ENCODE results near the gene CFAP44.

Gene CFAP44

DNA sequence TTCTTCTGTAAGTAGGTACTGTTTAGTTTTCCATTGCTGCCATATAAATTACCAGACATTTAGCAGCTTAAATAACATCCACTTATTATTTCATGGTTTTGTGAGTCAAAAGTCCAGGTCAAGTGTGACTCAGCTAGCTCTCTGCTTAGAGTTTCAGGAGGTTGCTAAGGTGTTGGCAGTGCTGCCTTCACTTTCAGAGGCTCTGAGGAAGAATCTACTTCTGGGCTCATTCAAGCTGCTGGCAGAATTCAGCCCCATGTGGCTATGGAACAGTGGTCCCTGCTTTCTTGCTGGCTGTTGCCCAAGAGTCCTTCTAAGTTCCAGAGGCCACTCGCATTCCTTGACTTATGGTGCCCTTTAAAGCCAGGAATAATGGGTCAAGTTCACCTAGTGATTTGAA lies 4.5 kb downstream of the CFAP44 start:
- TF ChIP-seq TAF1 (IDR thresholded peaks at IDR 0.05; ENCODE audit: borderline replicate concordance, insufficient read depth, low read length), result no peak
- TF ChIP-seq, protein P1, sequence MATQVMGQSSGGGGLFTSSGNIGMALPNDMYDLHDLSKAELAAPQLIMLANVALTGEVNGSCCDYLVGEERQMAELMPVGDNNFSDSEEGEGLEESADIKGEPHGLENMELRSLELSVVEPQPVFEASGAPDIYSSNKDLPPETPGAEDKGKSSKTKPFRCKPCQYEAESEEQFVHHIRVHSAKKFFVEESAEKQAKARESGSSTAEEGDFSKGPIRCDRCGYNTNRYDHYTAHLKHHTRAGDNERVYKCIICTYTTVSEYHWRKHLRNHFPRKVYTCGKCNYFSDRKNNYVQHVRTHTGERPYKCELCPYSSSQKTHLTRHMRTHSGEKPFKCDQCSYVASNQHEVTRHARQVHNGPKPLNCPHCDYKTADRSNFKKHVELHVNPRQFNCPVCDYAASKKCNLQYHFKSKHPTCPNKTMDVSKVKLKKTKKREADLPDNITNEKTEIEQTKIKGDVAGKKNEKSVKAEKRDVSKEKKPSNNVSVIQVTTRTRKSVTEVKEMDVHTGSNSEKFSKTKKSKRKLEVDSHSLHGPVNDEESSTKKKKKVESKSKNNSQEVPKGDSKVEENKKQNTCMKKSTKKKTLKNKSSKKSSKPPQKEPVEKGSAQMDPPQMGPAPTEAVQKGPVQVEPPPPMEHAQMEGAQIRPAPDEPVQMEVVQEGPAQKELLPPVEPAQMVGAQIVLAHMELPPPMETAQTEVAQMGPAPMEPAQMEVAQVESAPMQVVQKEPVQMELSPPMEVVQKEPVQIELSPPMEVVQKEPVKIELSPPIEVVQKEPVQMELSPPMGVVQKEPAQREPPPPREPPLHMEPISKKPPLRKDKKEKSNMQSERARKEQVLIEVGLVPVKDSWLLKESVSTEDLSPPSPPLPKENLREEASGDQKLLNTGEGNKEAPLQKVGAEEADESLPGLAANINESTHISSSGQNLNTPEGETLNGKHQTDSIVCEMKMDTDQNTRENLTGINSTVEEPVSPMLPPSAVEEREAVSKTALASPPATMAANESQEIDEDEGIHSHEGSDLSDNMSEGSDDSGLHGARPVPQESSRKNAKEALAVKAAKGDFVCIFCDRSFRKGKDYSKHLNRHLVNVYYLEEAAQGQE (IDR thresholded peaks at IDR 0.05; ENCODE audit: insufficient read depth in 1 of 2, low read depth in 2 of 2, low read length in 2 of 2), result no peak
- no peak for TF ChIP-seq SIN3A (IDR thresholded peaks at IDR 0.05; ENCODE audit: borderline replicate concordance, insufficient read depth, low read length)
- TF ChIP-seq POLR2AphosphoS5 (IDR thresholded peaks at IDR 0.05; ENCODE audit: low read depth, low read length), result no peak
- TF ChIP-seq FOXP2 (optimal IDR thresholded peaks at IDR 0.05; ENCODE audit: borderline replicate concordance, extremely low read depth, extremely low read length, insufficient read depth), result no peak

DNA sequence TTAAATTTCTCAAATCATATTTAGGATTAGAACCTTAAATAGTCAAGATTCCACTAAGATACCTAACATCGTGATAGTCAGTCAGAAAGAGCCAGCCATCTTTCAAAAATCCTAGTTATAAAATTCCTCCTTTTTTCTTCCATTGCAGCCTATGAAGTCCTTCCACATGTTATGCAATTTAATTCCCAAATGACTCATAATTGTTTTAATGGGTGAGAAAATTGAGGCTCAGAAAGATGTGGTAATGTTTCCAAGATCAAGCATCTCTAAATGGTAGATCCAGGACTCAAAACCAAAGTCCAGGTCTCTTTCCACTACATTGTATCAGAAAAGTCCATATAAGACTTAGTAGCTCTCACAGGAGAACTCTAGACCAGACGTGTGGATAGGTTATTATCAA lies 9.5 kb downstream of the CFAP44 start:
- TF ChIP-seq SIN3A (IDR thresholded peaks at IDR 0.05; ENCODE audit: borderline replicate concordance, insufficient read depth, low read length), result no peak
- no peak for TF ChIP-seq POLR2AphosphoS5 (IDR thresholded peaks at IDR 0.05; ENCODE audit: low read depth, low read length)
- TF ChIP-seq TAF1 (IDR thresholded peaks at IDR 0.05; ENCODE audit: borderline replicate concordance, insufficient read depth, low read length), result no peak
- TF ChIP-seq, protein P1 (IDR thresholded peaks at IDR 0.05; ENCODE audit: insufficient read depth in 1 of 2, low read depth in 2 of 2, low read length in 2 of 2), result no peak
- no peak for TF ChIP-seq FOXP2 (optimal IDR thresholded peaks at IDR 0.05; ENCODE audit: borderline replicate concordance, extremely low read depth, extremely low read length, insufficient read depth)

DNA sequence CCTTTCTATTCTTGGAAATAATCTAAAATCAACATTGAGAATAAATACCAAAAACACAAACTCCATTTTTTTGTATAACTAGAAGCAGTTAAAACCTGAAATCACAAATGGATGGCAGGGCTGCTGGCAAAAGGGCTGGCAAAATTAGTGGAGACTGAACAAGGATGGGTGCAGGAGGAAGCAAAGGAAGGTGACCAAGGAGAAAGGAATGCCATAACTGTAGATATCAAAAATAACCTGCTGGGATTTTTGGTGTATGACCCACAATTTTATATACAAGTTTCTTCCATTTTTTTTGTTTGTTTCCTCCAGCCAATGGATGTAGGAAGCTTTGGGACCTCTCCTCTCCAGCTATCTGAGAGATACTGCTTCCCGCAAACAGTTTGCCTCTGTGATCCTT lies 12.7 kb downstream of the CFAP44 start:
- TF ChIP-seq POLR2AphosphoS5 (IDR thresholded peaks at IDR 0.05; ENCODE audit: low read depth, low read length) (no peak), FOXP2 (optimal IDR thresholded peaks at IDR 0.05; ENCODE audit: borderline replicate concordance, extremely low read depth, extremely low read length, insufficient read depth) (no peak), TAF1 (IDR thresholded peaks at IDR 0.05; ENCODE audit: borderline replicate concordance, insufficient read depth, low read length) (no peak), SIN3A (IDR thresholded peaks at IDR 0.05; ENCODE audit: borderline replicate concordance, insufficient read depth, low read length) (no peak)
- TF ChIP-seq, protein P1 (IDR thresholded peaks at IDR 0.05; ENCODE audit: insufficient read depth in 1 of 2, low read depth in 2 of 2, low read length in 2 of 2), result no peak

DNA sequence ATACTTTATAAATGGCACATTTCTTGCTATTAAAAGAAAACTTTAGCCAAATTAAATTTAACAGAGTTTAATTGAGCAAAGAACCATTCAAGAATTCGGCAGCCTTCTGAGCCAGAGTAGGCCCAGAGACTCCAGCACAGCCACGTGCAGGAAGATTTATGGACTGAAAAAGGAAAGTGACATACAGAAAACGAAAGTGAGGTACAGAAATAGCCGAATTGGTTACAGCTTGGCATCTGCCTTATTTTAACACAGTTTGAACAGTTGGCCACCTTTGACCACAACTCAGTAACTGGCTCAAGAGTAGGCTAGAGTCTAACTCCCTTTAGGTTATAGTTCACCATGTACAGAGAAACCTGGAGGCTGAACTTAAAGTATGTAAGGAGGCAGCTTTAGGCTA lies 17.6 kb downstream of the CFAP44 start:
- TF ChIP-seq TAF1 (IDR thresholded peaks at IDR 0.05; ENCODE audit: borderline replicate concordance, insufficient read depth, low read length), result no peak
- no peak for TF ChIP-seq FOXP2 (optimal IDR thresholded peaks at IDR 0.05; ENCODE audit: borderline replicate concordance, extremely low read depth, extremely low read length, insufficient read depth)
- TF ChIP-seq POLR2AphosphoS5 (IDR thresholded peaks at IDR 0.05; ENCODE audit: low read depth, low read length), result no peak
- TF ChIP-seq, protein P1 (IDR thresholded peaks at IDR 0.05; ENCODE audit: insufficient read depth in 1 of 2, low read depth in 2 of 2, low read length in 2 of 2), result no peak
- no peak for TF ChIP-seq SIN3A (IDR thresholded peaks at IDR 0.05; ENCODE audit: borderline replicate concordance, insufficient read depth, low read length)

DNA sequence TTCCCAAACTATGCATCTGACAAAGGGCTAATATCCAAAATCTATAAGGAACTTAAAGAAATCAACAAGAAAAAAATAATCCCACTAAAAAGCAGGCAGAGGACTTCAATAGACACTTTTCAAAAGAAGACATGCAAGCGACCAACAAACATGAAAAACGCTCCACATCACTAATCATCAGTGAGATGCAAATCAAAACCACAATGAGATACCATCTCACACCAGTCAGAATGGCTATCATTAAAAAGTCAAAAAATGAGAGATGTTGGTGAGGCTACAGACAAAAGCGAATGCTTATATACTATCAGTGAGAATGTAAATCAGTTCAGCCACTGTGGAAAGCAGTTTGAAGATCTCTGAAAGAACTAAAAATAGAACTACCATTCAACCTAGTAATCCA lies 20.2 kb downstream of the CFAP44 start:
- TF ChIP-seq FOXP2 (optimal IDR thresholded peaks at IDR 0.05; ENCODE audit: borderline replicate concordance, extremely low read depth, extremely low read length, insufficient read depth), result no peak
- TF ChIP-seq, protein P1 (IDR thresholded peaks at IDR 0.05; ENCODE audit: insufficient read depth in 1 of 2, low read depth in 2 of 2, low read length in 2 of 2), result no peak
- no peak for TF ChIP-seq TAF1 (IDR thresholded peaks at IDR 0.05; ENCODE audit: borderline replicate concordance, insufficient read depth, low read length)
- no peak for TF ChIP-seq POLR2AphosphoS5 (IDR thresholded peaks at IDR 0.05; ENCODE audit: low read depth, low read length)
- TF ChIP-seq SIN3A (IDR thresholded peaks at IDR 0.05; ENCODE audit: borderline replicate concordance, insufficient read depth, low read length), result no peak

Data from PFSK-1 (cell line).